SH-SY5Y (cell line): ENCODE measurements around the gene ACER2.

ENCODE experiments used
- GATA2 ChIP-seq: IDR thresholded peaks from 2 replicates; pipeline ENCODE4 v1.6.1; 2011; ENCODE audit warnings: mild to moderate bottlenecking, low read depth, low read length
- GATA3 ChIP-seq: IDR thresholded peaks from 2 replicates; pipeline ENCODE4 v1.6.1; 2011; ENCODE audit warnings: low read depth, mild to moderate bottlenecking, low read length, moderate library complexity

DNA sequence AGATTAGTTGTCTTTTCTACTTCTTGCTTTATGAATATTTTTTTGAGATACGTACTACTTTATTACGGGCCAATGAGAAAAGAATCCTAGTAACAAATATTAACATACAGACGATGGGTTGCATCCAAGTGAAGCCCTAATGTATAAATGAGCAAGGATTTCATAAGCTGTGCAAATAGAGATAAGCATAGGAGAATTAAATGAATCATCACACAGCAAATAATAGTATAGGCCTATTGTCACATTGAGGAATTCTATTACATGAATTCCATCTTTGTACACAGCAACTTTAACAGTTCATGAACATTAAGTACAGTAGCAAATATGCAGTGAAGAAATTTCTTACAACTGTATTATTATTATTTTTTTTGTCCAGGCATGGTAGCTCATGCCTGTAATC is 78.0 kb downstream of the ACER2 start:
- TF ChIP-seq GATA3 (no peak), GATA2 (no peak)
